Measurements from ENCODE around the gene RACK1.

Gene RACK1

DNA sequence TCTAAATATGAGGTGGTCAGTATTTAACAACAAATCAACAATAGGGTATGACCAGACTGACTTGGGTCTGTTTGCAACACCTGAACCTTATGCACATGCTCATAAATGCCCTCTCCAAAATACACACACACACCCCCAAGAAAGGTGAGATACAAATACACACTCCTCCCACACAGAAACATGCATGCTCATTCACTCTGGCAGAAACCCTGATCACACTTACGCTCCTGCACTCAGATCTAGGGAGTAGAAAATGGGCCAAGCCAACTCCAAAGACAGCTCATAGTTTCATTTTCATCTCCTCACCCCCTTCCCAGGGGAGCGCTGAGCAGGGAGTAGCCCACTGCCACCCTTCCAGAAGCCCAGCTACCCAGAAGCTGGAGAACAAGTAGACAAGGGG, 50.0 kb downstream of the RACK1 start:
- no peak for DNase-seq

DNA sequence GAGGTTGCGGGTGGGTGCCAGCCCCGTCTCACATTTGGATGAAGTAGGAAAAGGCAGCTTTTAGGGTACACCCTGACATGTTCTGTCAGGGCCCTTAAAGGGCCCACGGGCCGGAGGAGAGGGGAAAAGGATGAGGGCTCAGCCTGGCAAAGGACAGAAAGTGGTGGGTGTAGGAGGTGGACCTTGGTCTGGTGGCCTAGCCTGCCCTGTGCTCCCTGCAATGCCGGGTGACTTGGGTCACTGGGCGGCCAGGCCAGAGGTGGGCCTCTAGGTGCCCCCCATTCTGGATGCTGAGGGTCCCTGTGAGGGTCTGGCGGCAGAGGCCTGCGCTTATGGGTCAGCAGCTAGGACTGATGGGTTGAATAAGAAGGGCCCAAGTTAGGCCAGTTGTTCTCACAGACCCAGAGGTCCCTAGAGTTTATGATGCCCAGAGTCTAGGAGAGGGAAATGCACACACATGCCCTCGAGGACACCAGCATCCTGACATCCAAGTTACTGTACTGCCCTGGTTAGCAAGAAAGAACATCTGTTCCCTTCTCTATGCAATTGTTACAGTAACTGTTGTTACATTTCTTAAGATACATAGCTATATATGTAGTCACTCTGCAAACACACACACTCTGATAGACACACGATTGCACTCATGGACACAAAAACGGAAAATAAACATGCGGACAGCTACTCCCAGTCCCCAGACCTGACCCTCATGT, 51.2 kb downstream of the RACK1 start:
- no peak for DNase-seq

DNA sequence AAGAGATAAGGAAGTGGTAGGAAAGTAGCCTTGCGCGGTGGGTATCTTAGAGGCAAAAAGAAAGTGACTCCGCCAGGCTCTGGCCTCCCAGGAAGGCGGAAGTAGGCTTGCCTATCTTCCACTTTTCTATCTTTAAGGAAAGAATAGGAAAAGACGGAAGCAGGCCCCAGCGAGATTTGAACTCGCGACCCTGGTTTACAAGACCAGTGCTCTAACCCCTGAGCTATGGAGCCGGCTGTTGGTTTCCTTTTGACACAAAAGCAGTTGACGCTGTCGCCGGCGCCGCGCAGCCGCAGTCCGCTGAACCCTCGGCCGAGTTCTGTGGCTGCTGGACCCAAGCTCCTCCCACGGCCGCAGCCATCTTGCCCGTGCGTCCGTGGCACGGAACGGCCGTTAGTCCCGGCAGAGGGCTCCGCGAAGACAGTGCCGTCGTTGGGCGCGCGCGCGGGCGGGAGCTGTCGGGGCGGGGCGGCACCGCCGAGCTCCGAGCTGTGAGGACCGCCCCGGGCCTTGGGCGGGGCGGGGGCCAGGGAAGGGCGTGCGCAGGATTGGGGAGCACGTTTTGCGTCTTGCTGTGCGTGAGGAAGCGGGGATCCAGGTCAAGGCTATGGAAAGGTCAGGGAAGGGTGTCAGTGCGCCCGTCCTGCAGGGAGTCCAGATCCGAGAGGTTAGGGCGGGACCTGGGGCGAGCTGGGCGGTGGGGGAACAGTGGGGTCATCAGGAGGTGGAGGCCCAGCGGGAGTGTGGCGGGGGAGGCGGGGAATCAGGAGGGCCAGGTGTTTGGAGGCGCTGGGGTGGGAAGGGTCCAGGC, 52.0 kb downstream of the RACK1 start:
- DNase-seq: peak; percentile 94

DNA sequence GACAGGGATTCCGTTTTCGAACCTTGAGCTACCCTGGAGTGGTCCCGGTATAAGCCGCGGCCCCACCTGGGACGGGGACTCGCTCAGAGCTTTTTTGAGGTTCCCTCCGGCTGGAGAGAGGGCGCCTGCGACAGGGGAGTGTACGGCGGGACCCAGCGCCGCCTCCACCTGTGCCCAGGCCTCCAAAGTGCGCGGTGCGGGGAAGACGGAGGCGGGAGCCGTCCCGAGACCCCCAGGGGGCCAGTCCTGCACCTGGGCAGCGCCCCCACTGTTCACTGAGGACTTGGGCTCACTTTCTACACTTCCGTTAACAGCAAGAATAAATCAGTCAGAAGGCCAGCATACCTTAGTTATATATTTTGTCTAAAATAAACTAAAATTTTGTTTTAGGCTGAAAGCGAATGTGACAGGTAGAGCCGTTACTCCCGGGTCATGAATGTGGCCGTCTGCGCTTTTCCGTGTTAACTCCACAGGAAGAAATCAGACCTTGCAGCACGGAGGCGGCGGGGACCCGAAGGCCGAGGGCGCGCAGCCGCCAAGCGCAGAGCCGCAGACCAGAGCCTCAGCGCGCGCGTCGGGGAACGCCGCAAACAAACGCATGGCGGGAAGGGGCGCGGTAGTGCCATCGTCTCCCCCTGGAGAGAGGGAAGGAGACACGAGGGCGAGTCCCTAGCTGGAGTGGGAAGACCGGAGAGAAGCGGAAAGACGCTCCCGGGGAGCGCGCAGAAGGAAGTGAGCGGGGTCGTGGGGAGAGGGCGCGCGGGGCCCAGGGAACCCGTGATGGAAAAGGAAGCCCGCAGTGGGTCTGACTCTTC, 52.8 kb downstream of the RACK1 start:
- DNase-seq: peak; percentile 56

DNA sequence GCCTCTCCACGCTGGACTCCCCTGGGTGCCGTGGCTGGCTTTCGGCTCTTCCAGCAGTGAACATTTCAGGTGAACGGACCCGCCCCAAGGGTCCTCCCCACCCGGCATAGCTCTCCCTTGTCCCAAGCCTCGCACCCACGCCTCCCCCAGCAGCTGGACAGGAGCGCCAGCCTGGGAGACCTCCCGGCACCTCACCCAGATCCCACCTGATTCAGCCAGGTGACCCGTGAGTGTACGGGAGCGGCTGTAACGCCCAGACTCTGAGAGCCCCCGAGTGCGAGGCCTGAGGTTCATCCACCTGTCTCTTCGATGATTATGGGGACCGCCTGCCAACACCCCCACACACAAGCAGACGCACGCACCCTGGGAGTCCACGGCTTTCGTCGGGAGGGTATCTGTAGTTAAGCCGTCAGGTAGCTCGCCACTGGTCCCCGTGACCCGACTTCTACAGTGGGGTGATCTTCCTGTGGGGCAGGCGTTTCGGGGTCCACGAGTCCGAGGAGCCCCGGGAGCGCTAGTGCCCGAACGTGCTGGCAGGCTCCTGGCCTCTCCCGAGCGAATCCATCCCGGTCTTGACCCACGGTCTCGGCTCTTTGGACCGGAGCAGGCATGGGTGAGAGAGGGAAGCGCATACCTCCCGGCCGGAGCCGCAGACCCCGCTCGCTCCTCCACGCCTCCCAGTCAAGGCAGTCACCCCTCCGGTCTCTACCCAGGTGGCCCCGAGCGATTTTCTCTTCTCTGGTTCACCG, 53.6 kb downstream of the RACK1 start:
- peak; percentile 41 for DNase-seq

DNA sequence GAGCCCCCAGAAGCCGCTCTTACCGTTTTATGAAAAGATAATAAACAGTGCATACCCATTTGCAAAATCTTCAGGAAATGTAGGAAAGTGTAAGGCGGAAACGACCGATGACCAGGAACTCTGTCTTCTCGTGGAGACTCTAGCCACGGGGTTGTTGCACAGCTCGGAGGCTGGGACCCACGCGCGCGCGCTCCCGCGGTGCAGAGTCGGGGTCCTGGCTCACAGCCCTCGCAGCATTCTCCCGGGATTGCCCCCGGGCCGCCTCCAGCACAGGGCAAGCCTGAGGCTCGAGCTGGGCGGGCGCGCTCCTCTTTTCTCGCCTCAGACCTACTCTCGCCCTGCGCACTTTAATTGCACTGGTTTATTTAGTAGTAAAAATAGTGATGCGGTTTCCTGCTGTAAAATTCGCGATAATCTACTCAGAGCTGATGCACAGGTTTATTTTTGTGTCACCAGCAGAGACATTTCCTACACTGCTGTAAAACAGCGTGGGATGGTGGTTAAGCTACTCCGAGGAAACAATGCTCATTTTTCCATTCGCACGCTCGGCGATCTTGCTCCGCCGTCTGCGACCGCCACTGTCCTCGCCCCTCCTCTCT, 54.2 kb downstream of the RACK1 start:
- peak; percentile 46 for DNase-seq

DNA sequence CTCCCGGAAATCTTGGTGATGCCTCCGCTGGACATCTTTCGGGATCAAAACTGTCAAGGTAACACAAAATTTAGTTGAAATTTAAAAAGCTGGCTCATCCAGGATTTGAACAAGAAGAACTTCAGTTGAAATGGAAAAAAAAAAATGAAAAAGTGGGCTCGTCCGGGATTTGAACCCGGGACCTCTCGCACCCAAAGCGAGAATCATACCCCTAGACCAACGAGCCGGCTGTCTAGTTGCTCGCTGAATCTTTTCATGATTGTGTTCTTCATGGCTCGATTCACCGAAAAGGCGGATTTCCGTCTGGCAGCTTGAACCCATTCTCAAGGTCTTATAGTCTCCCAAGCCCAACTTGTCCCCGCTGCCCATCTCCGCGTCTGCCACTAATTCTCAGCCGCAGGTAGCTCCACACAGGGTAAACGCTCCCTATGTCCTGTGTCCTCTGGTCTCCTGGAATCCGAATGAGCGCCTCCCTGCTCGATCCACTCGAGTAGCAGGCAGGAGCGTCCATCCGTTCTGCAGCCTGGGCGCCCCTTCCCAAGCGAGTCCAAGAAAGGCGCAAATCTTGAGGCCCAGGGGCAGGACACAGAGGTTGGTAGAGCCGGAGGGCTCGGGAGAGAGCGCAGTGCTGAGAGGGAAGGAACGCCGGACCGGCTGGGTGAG, 54.9 kb downstream of the RACK1 start:
- DNase-seq: peak; percentile 72

DNA sequence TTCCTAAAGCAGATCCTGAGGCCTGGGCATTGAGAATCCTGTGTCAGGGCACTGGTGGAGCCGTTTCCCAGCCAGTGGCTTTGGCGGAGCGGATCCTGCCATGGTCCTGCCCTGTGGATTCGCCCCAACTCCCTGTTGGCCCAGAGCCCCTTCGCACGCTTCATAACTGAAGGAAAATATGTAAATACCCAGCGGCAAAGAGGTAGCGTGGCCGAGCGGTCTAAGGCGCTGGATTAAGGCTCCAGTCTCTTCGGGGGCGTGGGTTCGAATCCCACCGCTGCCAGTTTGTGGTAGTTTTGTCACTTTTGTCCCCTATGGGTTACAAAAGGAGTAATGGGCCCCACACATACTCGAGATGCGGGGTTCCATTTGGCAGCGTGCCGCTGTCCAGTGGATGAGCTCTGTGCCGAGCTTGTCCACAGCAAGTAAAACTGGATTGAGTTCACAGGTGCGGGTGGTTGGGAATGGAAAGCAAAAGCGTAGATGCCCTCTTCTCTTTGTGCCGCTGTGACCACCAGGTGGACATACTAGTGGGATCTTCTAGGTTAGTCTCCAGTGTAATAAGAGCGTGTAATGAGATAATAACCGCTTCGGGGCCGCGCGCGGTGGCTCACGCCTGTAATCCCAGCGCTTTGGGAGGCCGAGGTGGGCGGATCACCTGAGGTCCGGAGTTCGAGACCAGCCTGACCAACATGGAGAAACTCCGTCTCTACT, 56.0 kb downstream of the RACK1 start:
- DNase-seq: peak; percentile 43

DNA sequence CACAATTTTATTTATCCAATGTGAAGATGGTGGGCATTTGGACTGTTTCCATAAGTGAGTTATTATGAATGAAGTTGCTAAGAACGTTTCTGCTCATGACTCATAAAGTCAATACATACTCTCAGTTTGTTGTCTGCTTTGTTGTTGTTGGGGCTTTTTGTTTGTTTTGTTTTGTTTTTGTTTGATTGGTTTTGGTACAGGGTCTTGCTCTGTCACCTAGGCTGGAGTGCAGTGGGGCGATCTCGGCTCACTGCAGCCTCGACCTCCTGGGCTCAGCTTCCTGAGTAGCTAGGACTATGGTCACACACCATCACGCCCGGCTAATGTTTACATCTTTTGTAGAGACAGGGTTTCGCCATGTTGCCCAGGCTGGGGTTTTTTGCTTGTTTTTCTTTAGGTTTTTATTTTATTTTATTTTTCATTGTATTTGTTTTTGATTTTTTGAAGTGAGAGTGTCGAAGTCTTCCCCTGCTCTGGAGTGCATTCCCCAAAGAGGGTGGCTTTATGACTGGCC, 56.7 kb downstream of the RACK1 start:
- no peak for DNase-seq
